ENCODE data around the gene HSCB.

HSCB gene

DNA sequence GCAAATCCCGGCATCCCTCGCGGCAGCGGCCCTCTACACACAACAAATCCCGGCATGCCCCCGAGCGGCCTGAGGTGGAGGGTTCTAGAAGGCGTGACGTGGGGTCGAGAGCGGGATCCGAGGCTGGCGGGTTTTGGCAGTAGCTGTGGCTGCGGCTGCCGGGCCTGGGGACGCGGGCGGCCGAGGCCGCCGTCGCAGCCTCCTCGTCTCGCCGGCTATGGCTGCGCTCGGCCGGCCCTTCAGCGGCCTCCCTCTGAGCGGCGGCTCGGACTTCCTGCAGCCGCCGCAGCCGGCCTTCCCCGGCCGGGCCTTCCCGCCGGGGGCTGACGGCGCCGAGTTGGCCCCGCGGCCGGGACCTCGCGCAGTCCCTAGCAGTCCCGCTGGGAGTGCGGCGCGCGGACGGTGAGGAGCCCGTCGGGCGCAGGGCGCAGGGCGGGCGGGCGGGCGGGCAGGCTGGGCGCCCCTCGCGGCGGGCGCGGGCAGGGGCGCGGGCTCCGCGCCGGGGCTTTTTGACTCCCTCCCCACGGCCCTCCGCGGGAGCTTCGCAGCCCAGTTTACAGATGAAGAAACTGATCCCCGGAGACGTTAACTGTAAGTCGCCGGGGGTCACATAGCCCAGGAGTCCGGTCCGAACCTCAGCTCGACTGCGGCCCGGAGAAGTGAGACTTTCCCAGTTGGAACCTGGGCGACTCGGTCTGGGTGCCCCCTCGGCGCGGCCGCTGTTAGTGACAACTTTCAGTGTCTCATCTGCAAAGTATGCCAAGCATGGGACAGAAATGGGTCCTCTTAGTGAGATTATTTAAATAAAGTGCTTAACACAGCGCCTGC, 31.0 kb downstream of the HSCB start, which contains the start of gene CCDC117:
Gene CCDC117, plus strand, starts transcription at position 63 of the 828 bp plus-strand sequence. Its CDS starts 155 bp downstream, at position 218.
- Histone ChIP-seq H3K27me3 (replicated peaks; ENCODE audit: control insufficient read depth, insufficient read depth, low read length) (no peaks in the 10 kb centered on the region), H3K4me3 (ENCODE audit: low read length) (peak within 1 kb of the TSS; percentile 92), H3K9ac (ENCODE audit: low read length) (peak within 1 kb of the TSS; percentile 90), H3K36me3 (ENCODE audit: control insufficient read depth, insufficient read depth, low read length, severe bottlenecking) (peaks cover 24% of the 10 kb centered on the region), H3K9me3 (ENCODE audit: control insufficient read depth, low read length) (no peaks in the 10 kb centered on the region), H3K4me1 (ENCODE audit: control insufficient read depth, insufficient read depth, low read length) (peaks cover 11% of the 10 kb centered on the region)
- peak; percentile 98 for DNase-seq (ENCODE audit: low read depth)

- DNase-seq (ENCODE audit: low read depth) = no peak
- Histone ChIP-seq H3K4me3 (ENCODE audit: low read length) (peak overlapping the region; percentile 92), H3K4me1 (ENCODE audit: control insufficient read depth, insufficient read depth, low read length) (peaks cover 11% of the 10 kb centered on the region), H3K36me3 (ENCODE audit: control insufficient read depth, insufficient read depth, low read length, severe bottlenecking) (peaks cover 28% of the 10 kb centered on the region), H3K9ac (ENCODE audit: low read length) (peak overlapping the region; percentile 90), H3K27me3 (replicated peaks; ENCODE audit: control insufficient read depth, insufficient read depth, low read length) (no peaks in the 10 kb centered on the region), H3K9me3 (ENCODE audit: control insufficient read depth, low read length) (no peaks in the 10 kb centered on the region)
These were observed 31.6 kb downstream of the HSCB start for GRCh38 chr22:28773461-28773867.

GRCh38 chr22:28774378-28774777, 32.5 kb downstream of the HSCB start:
- Histone ChIP-seq H3K4me3 (ENCODE audit: low read length) (peak overlapping the region; percentile 92), H3K36me3 (ENCODE audit: control insufficient read depth, insufficient read depth, low read length, severe bottlenecking) (peaks cover 28% of the 10 kb centered on the region), H3K9me3 (ENCODE audit: control insufficient read depth, low read length) (no peaks in the 10 kb centered on the region), H3K9ac (ENCODE audit: low read length) (peak overlapping the region; percentile 90), H3K4me1 (ENCODE audit: control insufficient read depth, insufficient read depth, low read length) (peaks cover 15% of the 10 kb centered on the region), H3K27me3 (replicated peaks; ENCODE audit: control insufficient read depth, insufficient read depth, low read length) (no peaks in the 10 kb centered on the region)
- no peak for DNase-seq (ENCODE audit: low read depth)

GRCh38 chr22:28779833-28780232, 38.0 kb downstream of the HSCB start:
- H3K4me1 ChIP-seq (ENCODE audit: control insufficient read depth, insufficient read depth, low read length) = peaks cover 5% of the 10 kb centered on the region
- peaks cover 65% of the 10 kb centered on the region for H3K36me3 ChIP-seq (ENCODE audit: control insufficient read depth, insufficient read depth, low read length, severe bottlenecking)
- DNase-seq (ENCODE audit: low read depth) = no peak

DNA sequence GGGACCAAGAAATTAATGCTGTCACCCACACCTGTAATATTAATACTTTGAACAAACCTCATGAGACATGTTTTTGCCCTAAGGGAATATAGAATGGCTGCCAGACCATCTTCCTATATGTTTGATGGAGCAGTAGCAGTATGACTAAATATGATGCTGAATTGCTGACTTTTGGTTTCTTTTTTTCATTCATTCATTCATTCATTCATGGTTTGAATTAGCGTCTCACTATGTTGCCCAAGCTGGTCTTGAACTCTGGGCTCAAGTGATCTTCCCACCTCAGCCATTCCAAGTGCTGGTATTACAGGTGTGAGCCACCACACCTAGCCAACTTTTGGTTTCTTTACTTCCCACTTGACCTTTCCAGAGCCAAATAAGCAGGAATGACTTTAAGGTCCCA, 38.5 kb downstream of the HSCB start:
- H3K9ac ChIP-seq (ENCODE audit: low read length) = no peak overlapping the region
- no peaks in the 10 kb centered on the region for H3K27me3 ChIP-seq (replicated peaks; ENCODE audit: control insufficient read depth, insufficient read depth, low read length)
- H3K4me1 ChIP-seq (ENCODE audit: control insufficient read depth, insufficient read depth, low read length) = peaks cover 5% of the 10 kb centered on the region
- H3K36me3 ChIP-seq (ENCODE audit: control insufficient read depth, insufficient read depth, low read length, severe bottlenecking) = peaks cover 65% of the 10 kb centered on the region
- no peak overlapping the region for H3K4me3 ChIP-seq (ENCODE audit: low read length)
- H3K9me3 ChIP-seq (ENCODE audit: control insufficient read depth, low read length) = no peaks in the 10 kb centered on the region
- DNase-seq (ENCODE audit: low read depth) = no peak

More at GRCh38 chr22:28779833-28780232, 38.0 kb downstream of the HSCB start:
- Histone ChIP-seq H3K27me3 (replicated peaks; ENCODE audit: control insufficient read depth, insufficient read depth, low read length) (no peaks in the 10 kb centered on the region), H3K9ac (ENCODE audit: low read length) (no peak overlapping the region), H3K4me3 (ENCODE audit: low read length) (no peak overlapping the region), H3K9me3 (ENCODE audit: control insufficient read depth, low read length) (no peaks in the 10 kb centered on the region)

- peaks cover 8% of the 10 kb centered on the region for H3K4me1 ChIP-seq (ENCODE audit: control insufficient read depth, insufficient read depth, low read length)
- no peak overlapping the region for H3K4me3 ChIP-seq (ENCODE audit: low read length)
- H3K9me3 ChIP-seq (ENCODE audit: control insufficient read depth, low read length) = no peaks in the 10 kb centered on the region
- H3K36me3 ChIP-seq (ENCODE audit: control insufficient read depth, insufficient read depth, low read length, severe bottlenecking) = peaks cover 77% of the 10 kb centered on the region
- no peaks in the 10 kb centered on the region for H3K27me3 ChIP-seq (replicated peaks; ENCODE audit: control insufficient read depth, insufficient read depth, low read length)
- H3K9ac ChIP-seq (ENCODE audit: low read length) = no peak overlapping the region
- DNase-seq (ENCODE audit: low read depth) = no peak
These were observed 42.2 kb downstream of the HSCB start for GRCh38 chr22:28783786-28784671.

GRCh38 chr22:28788601-28789000, 46.8 kb downstream of the HSCB start:
- Histone ChIP-seq H3K9me3 (ENCODE audit: control insufficient read depth, low read length) (no peaks in the 10 kb centered on the region), H3K4me1 (ENCODE audit: control insufficient read depth, insufficient read depth, low read length) (peaks cover 8% of the 10 kb centered on the region), H3K36me3 (ENCODE audit: control insufficient read depth, insufficient read depth, low read length, severe bottlenecking) (peaks cover 51% of the 10 kb centered on the region), H3K27me3 (replicated peaks; ENCODE audit: control insufficient read depth, insufficient read depth, low read length) (no peaks in the 10 kb centered on the region), H3K4me3 (ENCODE audit: low read length) (no peak overlapping the region), H3K9ac (ENCODE audit: low read length) (no peak overlapping the region)
- DNase-seq (ENCODE audit: low read depth) = no peak

DNA sequence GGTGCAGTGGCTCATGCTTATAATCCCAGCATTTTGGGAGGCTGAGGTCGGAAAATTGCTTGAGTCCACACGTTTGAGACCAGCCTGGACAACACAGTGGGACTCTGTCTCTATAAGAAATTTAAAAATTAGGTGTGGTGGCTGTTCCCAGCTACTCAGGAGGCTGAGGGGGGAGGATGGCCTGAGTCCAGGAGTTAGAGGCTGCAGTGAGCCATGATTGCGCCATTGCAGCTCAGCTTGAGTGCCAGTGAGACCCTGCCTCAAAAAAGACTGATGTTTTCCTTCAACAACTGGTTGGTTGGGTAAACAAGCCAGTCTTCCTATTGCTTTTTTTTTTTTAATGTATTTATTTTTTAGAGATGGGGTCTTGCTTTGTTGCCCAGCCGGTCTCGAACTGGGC, 49.3 kb downstream of the HSCB start:
- H3K9ac ChIP-seq (ENCODE audit: low read length) = no peak overlapping the region
- peaks cover 19% of the 10 kb centered on the region for H3K4me1 ChIP-seq (ENCODE audit: control insufficient read depth, insufficient read depth, low read length)
- H3K9me3 ChIP-seq (ENCODE audit: control insufficient read depth, low read length) = no peaks in the 10 kb centered on the region
- no peak for DNase-seq (ENCODE audit: low read depth)
- H3K4me3 ChIP-seq (ENCODE audit: low read length) = no peak overlapping the region
- H3K36me3 ChIP-seq (ENCODE audit: control insufficient read depth, insufficient read depth, low read length, severe bottlenecking) = peaks cover 50% of the 10 kb centered on the region
- H3K27me3 ChIP-seq (replicated peaks; ENCODE audit: control insufficient read depth, insufficient read depth, low read length) = no peaks in the 10 kb centered on the region

GRCh38 chr22:28791841-28792490, 50.1 kb downstream of the HSCB start:
- Histone ChIP-seq H3K27me3 (replicated peaks; ENCODE audit: control insufficient read depth, insufficient read depth, low read length) (no peaks in the 10 kb centered on the region), H3K4me1 (ENCODE audit: control insufficient read depth, insufficient read depth, low read length) (peaks cover 27% of the 10 kb centered on the region), H3K36me3 (ENCODE audit: control insufficient read depth, insufficient read depth, low read length, severe bottlenecking) (peaks cover 50% of the 10 kb centered on the region)

DNA sequence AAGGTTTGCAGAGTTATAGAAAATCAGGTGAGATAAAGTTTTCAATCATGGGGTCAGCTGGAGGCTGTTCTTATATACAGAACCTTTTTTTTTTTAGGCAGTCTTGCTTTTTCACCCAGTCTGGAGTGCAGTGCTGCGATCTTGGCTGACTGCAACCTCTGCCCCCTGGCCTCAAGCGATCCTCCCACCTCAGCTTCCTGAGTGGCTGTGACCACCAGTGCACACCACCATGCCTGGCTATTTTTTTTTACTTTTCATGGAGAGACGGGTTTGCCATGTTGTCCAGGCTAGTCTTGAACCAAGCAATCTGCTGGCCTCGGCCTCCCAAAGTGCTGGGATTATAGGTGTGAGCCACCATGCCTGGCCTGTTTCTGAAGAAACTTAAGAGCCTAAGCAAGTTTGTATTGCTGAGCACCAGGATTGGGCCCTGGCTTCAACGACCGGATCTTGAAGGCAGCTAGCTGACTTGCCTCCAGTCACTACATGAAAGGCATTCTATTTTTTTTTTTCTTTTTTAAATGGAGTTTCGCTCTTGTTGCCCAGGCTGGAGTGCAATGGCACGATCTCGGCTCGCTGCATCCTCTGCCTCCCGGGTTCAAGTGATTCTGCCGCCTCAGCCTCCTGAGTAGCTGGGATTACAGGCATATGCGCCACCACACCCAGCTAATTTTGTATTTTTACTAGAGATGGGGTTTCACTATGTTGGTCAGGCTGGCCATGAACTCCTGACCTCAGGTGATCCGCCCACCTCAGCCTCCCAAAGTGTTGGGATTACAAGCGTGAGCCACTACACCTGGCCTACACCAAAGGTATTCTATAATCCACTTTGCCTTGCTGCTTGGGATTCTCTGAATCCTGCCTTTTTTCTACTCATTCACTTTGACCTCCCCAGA, 50.9 kb downstream of the HSCB start:
- Histone ChIP-seq H3K27me3 (replicated peaks; ENCODE audit: control insufficient read depth, insufficient read depth, low read length) (no peaks in the 10 kb centered on the region), H3K4me3 (ENCODE audit: low read length) (no peak overlapping the region), H3K9ac (ENCODE audit: low read length) (no peak overlapping the region), H3K4me1 (ENCODE audit: control insufficient read depth, insufficient read depth, low read length) (peaks cover 33% of the 10 kb centered on the region), H3K36me3 (ENCODE audit: control insufficient read depth, insufficient read depth, low read length, severe bottlenecking) (peaks cover 49% of the 10 kb centered on the region), H3K9me3 (ENCODE audit: control insufficient read depth, low read length) (no peaks in the 10 kb centered on the region)
- no peak for DNase-seq (ENCODE audit: low read depth)

More at GRCh38 chr22:28791841-28792490, 50.1 kb downstream of the HSCB start:
- Histone ChIP-seq H3K9ac (ENCODE audit: low read length) (no peak overlapping the region), H3K4me3 (ENCODE audit: low read length) (no peak overlapping the region), H3K9me3 (ENCODE audit: control insufficient read depth, low read length) (no peaks in the 10 kb centered on the region)
- no peak for DNase-seq (ENCODE audit: low read depth)
